B cell (primary cell): ENCODE measurements around the gene GLTP.

ENCODE experiments used
- CTCF ChIP-seq: fragments of 200-600 bp; IDR thresholded peaks from one replicate; pipeline ENCODE4 v1.8.0; 2022; ENCODE audit warnings: antibody characterized with exemption, mild to moderate bottlenecking
- EZH2 ChIP-seq: IDR thresholded peaks from 2 replicates; pipeline ENCODE4 v1.6.1; 2012; ENCODE audit warnings: borderline replicate concordance, low read depth, mild to moderate bottlenecking, moderate library complexity, low read length; ENCODE audit not compliant: insufficient read depth, poor library complexity, severe bottlenecking

DNA sequence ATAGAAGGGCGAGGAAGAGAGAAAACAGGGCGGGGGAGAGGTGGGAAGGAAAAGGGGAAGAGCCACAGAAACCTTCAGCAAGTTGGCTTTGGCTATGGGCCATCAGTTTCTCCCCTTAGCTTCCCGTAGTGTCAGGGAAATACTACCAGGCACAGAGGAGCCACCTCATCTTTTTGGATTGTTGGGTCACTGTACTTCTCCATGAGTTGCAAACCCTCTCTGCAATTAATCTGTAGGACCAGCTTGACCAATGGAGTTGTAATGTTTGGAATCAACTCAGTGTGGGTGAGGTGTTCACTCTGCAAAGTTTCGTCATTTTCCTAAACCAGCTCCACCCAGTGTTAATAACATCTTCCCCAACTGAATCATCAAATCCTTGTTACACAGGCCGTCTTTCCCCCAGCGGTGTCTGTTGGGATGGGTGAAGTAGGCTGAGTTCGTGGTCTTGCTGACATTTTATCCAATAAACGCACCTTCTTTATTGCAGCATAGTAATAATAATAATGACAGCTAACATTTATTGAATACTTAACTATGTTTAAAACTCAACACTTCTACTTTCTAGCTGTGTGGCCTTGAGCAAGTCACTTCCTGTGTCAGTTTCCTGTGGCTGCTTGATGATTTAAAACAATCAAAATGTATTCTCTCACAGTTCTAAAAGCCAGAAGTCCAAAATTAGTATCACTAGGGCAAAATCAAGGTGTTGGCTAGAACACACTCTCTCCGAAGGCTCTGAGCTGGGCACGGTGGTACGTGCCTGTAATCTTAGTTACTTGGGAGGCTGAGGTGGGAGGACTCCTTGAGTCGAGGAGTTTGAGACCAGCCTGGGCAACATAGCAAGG lies 8.1 kb upstream of the GLTP start:
- no peak for TF ChIP-seq CTCF
- TF ChIP-seq EZH2, result no peak
